ENCODE results near the gene AGPAT3.
A peak's percentile ranks its signal among the peaks of the same experiment; 100 is the strongest.

AGPAT3 gene

DNA sequence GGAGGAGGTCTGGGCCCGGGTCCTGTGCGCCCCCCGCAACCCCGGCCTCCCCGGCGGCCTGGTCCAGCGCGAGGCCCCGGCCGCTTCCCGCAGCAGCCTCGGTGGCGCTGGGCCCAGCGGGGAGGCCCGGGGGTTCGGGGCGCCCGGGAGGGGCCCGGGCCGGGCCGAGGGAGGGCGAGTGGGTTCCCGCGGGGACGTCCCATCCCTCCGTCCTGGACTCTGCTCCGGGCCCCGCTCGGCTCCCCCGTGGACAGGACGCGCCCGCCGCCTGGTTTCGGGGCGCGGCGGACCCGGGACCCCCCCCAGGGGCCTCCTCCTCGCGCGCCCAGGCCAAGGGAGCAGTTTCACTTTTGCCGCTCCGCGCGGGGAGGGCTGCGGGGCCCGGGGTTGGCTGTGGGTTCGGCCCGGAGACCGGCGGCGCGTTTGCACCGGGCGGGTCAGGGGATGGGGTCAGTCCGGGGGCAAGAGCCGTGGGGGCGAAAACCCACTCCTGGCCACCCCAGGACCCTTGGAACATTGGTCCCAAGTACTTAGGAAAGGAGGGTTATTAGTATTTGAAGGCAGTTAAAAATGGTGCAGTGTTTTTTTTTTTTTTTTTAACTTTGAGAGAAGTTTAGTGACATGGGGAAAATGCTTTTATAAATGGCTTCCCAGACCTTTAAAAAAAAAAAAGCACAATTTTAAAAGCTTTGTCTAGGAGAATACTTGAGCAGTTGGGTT, 677 bp downstream of the AGPAT3 start:
- peak; percentile 60 for DNase-seq

DNA sequence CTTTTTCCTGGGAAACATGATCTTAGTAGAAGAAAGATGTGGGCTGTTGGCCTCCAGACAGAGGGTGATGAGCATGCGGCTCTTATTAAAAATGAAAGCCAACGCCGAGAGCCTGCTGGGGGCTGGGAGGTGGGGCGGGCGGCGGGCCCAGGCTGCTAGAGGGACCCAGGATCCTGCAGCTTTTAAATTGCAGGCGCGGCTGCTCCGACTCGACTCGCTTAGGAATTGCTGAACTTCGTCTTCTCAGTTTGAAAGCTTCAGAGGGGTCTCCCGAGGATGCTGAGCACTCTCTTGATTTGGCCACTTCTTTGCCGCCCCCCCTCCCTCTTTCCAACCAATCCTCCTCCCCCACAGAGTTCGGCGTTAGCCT, 1.2 kb downstream of the AGPAT3 start:
- DNase-seq, result peak; percentile 38

DNA sequence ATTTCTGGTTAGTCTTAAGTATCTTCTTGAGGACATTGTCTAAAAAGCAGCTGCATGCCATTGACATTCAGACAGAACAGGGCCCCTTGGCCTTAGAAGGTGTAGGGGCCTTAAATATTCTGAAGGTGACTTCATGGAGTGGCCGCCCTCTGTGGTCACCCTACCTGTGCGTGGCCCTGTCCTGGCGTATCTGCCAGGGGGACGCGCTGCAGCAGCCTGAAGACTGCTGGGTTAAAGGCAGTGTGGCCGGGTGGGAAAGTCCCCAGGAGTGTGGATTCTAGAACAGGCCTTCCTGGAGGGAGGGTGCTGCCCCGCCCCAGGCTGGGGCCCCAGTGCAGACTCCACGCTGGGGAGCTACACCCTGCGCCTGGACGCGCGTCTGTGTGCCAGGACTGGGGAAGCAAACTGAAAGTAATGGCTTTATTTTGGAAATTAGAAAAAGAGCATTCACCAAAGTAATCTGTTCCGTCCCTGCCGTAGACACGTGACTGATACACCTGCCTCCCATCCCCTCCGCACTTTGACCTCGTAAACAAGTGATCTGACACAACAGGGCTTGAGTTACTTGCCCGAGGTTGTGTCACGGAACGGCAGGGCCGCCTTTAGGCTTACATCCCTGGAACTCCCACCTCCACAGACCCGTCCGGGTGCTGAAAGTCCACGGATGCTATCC, 1.8 kb downstream of the AGPAT3 start:
- peak; percentile 45 for DNase-seq

DNA sequence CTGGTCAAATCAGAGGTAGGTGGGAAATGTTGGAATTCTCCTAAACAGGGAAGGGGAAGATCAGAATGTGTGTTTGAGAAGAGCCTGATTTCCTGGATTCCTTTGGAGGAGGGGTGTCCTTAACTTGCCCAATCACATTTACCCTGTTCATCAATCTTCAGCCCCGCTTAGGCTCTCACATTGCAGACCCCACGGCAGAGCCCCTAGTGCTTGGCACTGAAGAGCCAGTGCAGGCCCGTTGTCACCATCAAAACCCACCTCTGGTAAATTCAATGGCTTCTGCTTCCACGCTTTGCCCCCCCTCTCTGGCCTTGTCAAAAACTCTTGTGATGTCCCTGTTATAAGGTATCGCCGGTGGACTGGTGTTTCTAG, 2.3 kb downstream of the AGPAT3 start:
- DNase-seq, result no peak

DNA sequence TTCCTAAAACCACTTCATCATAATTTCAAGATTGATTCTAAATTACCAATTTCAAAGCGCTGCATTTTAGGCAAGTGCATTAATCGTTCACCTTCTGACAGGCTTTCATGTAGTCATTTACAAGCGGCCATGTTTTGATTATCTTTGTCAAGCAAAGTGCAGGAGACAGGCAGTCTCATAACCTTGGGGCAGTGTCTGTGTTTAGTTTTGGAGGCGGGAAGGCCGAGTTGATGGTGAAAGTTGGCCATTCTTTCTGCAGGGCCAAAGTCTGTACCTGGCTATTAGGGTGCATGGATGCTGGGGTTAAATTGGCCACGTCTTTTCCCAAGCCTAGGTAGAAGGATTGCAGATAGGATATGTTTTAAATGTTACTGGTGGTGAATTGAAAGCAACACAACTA, 2.9 kb downstream of the AGPAT3 start:
- DNase-seq, result no peak

DNA sequence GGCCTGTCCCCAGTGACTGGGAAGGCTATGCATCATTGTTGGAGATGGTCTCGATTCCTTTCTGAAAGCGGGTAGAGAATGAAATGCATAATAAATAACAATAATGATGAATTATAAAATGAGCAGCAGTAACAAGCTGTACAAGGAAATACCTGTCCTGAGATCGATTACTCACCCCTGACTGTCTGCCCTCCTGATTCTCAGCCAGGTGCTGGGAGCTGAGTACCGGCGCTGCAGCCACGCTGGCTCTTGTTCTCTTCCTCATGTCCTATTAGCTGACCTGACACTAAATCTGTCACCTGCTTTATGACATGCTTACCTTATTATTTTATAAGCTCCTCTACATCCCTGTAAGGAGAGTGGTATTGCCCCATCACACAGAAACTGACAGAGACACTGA, 3.4 kb downstream of the AGPAT3 start:
- DNase-seq, result no peak

DNA sequence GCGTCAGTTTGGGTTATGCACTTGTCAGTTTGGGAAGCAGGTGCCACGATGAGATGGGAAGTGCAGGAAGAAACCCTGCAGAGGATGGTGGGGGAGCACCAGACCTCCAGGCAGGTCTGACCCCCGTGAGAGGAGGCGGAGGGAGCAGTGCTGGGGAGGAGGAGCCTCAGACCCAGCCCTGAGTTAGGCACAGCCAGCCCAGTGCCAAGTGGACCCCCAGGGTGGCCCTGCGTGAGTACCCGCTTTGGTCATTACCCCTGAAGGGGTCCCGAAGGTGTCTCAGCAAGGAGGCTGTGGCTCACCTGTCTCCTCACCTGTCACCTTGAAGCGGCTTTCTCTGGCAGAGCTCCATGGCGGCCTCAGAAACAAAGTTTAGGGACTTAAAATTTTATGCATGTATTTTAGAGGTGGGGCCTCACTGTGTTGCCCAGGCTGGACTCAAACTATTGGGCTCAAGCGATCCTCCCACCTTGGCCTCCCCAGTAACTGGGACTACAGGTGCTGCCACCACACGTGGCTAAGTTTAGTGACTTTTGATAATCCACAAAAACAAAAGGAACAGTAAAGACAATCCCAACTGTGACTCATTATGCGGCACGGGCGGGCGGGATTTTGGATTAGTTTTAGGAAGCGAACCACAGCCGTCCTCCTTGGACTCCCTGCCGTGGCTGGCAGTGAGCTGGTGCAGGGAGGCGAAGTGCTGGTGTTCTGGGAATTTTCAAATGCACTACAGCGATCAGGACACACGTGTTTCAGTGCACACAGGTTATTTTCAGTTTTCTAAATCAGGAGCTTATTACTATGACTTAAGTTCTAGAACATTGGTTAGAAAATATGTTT, 4.7 kb downstream of the AGPAT3 start:
- no peak for DNase-seq

DNA sequence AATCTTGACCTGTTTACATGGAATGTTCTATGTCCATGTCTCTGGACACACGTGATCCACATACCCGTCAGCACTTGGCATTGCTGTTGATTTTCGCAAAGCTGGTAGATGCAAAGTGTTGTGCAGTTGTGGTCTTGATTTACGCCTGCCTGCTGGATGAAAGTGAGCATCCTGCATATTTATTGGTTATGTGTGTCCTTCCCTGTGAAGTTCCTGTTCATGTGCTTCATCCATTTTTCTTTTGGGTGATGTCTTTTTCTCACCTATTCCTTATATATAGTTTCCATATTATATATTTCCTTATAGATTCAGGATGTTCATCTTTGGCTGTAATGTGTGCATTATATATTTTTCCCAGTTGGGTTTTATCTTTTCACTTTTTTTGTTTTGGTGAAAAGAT, 6.5 kb downstream of the AGPAT3 start:
- DNase-seq, result no peak

DNA sequence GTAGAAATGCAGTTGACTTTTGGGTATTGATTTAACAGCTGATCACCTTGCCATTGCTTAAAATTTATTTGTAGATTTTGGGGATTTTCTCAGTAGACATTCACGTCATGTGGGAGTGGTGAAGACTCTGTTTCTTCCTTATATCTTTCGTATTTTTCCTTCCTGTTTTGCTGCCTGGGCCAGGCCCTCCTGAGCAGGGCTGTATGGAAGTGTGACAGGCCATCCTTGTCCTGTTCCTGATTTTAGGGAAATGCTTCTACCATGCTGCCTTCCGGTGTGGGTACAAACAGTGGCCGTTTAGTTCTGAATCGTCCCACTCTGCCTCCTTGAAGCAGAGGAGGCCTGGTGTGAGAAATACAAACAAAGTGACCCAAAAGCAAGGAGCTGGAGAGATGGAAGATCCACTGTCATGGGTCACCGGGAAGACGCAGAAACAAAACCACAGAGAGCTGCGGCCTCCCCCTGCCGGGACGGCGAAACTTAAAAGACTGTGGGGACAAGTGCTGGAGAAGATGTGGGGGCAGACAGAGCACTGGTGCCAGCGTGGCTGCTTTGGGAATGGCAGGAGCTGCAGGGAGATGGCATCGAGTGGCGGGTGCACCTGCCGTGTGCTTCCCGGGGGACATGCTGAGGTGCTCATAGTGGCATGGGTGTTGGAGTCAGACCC, 7.6 kb downstream of the AGPAT3 start:
- no peak for DNase-seq

DNA sequence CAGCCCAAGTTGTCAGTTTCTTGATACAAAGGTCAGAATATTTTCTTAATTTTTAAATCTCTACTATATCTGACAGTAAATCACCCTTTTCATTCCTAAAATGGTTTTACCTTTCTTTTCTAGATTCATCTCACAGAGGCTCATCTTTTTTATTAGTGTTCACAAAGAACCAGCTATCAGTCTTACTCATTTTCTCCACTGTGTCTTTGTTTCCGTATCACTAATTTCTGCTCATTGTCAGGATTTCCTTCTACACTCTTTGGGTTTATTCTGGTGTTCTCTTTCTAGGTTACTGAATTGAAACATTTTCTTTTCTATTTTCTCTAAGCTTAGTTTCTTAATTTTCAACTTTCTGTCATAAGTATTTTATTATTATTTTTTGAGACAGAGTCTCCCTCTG, 8.7 kb downstream of the AGPAT3 start:
- DNase-seq, result no peak

DNA sequence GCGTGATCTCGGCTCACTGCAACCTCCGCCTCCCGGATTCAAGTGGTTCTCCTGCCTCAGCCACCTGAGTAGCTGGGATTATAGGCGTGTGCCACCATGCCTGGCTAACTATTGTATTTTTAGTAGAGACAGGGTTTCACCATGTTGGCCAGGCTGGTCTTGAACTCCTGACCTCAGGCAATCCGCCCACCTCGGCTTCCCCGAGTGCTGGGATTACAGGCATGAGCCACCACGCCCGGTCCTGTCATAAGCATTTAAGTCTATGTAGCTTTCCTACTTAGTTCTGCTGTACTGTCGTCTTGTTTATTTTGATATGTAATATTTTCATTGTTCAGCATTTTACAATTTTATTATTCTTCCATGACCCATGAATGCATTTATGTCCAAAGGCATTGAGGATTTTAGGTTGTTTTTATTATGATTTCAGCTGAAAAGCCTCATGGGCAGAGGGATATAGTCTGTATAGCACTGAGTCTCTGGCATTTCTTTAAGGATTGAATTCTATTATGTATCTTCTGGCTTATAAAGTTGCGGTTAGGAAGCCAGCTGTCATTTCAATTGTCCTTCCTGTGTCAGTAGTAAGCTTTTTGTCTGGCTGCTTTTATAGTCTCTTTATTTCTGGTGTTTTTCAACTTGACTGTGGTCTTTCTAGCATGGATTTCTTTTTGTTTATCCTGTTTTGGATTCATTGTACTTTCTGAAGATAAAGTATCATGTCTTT, 9.2 kb downstream of the AGPAT3 start:
- DNase-seq, result no peak

DNA sequence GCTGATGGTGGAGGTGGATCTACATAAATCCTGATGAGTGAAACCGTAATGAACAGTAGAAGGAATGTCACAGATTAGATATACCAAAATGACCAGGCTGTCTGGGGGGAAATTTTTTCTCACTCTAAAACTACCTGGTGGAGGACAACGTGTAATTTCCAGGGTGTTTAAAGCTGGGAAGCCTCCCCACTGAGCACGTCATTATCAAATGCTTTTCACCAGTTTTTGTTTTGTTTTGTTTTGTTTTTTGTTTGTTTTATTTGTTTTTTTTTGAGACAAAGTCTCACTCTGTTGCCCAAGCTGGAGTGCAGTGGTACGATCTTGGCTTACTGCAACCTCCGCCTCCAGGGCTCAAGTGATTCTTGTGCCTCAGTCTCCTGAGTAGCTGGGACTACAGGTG, 11.6 kb downstream of the AGPAT3 start:
- no peak for DNase-seq

DNA sequence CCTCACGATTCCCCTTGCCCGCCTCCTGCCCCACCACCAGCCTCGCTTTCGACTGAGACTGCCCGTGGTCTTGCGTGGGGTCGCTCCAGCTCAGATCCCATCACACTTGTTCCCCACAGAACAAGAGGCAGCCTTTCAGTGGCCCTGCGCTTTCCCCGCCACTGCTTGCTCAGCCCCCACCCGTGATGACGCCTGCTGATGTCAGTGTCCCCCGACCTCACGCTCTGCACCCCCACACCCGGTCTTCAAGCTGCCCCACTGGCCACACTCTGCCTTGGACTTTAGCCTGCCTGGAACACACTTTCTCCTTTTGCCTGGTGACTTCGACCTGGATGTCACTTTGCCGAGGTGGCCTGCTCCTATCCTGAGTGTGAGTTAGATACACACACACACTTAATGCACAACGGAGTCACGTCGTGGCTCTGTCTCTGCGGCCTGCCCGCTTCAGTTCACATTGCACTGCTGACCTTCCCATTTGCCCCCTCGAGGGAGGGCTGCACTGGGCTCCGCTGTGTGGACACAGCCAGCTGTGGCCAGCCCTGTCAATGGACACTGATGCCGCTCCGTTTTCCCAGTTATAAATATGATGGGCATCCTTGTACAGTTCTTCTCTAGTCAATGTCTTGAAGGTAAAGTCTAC, 13.0 kb downstream of the AGPAT3 start:
- DNase-seq, result no peak

DNA sequence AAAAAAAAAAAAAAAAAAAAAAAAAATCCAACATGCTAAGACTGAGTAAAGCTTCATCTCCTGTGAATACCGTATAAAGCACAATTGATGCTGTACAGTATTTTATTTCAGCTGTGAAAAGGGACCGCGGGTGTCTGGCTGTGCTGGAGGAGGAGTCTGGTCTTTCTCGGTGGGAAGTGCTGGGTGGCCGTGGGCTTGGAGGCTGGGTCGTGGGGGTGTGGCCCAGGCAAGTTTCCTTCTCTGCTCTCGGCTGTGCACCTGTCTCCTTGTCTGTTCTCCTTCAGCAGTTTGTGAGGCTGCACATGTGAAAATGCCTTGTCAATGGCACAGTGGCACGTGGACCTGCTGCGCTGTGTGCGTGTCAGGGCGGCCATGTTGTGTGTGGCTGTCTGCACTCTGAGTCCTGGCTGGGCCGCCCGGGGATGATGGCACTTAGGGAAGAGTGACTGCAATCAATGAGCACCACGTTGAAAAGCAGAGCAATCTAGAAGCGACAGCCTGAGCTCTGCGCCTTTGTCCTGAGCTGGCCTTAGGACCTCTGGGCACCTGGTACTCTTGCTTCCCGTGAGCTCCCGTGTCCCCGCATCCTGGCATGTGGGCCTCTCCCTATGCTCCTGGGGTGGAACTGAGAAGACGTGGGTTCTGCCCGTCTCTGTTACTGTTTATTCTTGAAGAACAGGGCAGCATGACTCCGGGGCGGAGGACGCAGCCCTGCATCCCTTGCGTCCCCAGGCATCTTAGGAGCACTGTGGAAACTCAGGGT, 14.5 kb downstream of the AGPAT3 start:
- no peak for DNase-seq

DNA sequence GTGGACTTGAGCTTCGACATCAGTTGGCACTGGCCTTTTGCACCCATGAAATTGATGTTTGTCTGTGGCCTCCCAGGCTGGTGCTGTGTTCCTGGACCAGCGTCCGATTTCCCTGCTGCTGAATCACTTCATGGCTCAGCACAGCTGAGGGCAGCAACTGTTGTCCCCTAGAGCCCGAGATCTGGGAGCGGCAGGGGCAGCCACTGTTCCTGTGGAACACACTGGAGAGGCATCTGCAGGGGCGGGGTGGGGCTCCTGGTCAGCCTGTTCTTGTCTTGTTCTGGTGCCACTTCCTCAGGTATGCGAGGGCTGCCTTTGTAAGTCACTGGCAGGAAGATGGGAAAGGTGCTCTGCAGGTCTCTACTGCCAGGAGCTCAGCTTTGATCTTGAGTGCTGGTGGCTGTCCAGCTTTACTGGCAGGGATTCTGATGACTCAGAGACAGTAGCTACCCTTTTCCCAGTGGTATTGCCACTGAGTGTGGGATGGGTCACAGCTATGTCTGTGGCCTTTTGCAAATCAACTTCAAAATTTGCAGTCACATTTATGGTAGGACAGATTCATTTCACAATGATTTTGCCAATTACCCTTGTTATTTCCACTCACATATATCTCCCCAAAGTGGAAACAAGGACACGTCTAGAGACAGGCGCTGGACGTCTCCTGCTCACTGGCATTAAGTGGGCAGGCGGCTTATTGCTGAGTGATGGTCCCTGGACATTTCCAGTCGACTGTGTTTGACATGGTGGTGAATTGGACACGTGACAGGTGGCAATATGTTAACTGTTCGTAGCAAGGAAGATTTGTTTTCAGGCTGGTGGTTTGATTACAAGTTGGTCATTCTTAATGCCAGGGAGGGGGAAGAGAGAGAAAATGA, 15.3 kb downstream of the AGPAT3 start:
- no peak for DNase-seq

DNA sequence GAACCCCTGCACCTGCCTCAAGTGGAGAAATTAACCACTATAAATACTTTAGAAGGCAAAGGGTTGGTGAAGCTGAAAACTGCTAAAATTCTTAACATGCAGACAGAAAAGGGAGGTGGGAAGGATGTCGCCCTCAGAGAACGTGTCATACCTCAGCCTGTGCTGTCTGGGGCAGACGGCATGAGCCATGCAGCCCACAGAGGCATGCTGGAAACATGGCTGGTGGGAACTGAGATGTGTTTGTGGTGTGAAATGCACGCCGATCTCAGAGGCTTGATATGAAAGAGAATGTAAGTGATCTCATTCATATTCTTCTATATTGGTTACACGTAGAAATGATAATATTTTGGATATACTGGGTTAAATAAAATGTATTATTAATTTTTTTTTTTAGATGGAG, 16.3 kb downstream of the AGPAT3 start:
- DNase-seq, result no peak

DNA sequence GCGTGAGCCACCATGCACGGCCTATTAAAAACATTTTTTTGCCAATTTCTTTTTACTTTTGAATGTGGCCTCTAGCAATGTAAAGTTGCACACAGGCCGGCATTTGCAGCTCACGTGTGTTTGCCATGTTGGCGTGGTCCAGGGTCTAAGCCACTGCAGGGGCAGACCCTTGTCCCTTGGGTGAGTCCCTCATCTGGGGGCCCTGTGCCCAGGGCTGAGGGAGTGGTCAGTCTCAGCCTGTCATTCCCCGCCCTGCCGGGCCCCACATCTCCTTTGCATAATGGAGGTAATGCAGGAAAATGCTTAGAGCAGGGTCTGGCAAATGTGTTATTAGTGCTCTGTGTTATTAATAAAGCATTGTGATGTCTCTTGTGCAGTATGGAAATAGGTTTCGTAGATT, 16.9 kb downstream of the AGPAT3 start:
- no peak for DNase-seq

DNA sequence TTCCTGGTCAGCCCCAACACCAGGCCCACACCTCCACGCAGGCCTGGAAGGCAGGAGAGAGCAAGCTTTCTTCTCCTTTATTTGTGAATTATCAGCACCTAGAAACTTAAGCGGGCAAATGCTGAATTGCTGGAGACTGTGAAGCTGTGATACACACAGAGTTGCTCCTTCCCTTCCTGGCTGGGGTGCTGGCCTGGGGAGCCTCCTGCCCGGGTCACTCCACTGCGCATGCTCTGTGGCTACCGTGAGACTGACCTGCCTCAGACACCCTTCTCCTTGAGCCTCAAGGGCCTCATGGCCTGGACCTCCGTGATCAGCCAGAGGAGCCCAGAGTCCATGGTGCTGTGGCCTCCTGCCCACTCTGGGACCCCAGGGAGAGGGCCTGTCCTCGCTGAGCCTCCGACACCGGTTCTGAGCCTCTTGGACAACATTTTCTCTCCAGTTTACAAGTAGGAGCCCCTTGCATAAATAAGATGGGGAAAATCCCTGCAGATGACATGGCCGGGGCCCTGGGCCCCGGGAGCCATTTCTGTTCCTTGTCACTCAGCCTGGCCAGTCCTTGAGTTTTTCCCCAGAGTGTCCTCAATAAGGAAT, 18.0 kb downstream of the AGPAT3 start:
- DNase-seq, result no peak

DNA sequence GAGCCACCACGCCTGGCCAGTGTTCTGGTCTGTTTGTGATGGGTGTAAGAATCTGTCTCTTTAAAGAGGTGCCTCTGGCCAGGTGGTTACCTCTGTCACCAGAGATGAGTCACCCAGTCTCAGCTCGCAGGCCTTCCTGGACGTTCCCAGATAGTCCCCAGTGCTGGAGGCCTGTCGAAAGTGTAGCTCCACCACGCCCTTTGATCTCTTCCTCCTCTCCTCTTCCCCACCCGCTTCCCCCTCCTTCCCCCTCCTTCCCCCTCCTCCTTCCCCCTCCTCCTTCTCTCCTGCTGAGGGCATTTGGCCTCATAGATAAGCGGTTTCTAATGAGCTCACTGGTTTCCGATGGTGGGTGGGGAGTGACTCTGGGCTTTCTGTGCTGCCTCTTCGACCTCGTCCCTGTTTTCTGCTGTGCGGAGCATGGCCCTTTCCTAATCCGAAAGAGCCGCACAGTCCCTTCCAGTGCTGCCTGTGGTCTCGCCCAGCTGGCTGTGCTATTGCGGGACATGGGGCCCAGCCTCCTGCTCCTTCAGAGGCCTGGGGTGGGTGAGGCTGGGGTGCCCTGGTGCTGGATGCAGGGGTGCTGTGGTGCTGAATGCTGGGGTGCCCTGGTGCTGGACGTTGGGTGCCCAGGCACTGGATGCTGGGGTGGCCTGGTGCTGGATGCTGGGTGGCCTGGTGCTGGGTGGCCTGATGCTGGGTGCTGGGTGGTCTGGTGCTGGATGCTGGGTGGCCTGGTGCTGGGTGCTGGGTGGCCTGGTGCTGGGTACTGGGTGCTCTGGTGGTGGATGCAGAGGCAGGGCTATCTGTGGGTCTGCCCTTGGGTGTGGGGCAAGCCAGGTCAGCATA, 19.2 kb downstream of the AGPAT3 start:
- no peak for DNase-seq

All from activated CD8-positive, alpha-beta memory T cell treated with anti-CD3 and anti-CD28 coated beads, Interleukin-2, amount 50 U/mL, for 4 hours (primary cell).